ENCODE measurements around the gene CR1L. TPM values are rescaled to one million over a fixed set of nuclear protein-coding genes. Genes with fewer than 3 reads are reported as not detected.

CR1L gene
- total and polyA plus RNA-seq, 9 of the 15 experiments (the other 6 are each of a cell fraction or from before 2014, with no cell fraction given): 10.1 to 74.8 (median 34.3) TPM

DNA sequence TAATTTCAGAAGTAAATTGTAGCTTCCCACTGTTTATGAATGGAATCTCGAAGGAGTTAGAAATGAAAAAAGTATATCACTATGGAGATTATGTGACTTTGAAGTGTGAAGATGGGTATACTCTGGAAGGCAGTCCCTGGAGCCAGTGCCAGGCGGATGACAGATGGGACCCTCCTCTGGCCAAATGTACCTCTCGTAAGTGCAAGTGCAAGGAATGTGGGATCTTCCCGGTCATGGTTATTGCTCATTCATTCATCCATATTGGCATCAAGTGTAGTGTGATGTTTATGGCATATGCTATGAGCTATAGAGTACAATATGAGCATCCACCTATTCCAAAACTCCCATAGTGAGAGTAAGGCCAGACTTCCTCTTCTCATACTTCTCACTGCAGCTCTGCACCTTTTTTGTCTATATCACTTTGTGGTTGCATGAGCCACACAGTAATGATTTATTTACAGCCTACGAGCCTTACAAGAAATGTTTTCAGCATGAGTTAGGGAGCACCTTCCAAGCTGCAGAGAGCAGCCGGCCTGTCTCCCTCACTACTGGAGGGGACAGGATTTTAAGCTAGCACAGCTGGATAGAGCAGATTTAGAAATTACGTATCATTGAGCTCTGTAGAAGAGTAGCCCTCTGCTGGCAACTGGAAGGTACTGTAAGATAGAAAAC is 24.9 kb upstream of the CR1L start:
- H3K4me2 ChIP-seq (ENCODE audit: insufficient read depth, low read length): peak overlapping the region; percentile 33
- intact Hi-C loops (cut with micrococcal nuclease): loop anchor here (1.0 kb wide), 2 partner anchors 41 to 52 kb away; no protein-coding TSS in a partner anchor
- 55% methylated on average over 7 of the region's 7 CpGs for WGBS (ENCODE audit: insufficient coverage, low coverage, missing lambda C conversion rate)
- TF ChIP-seq SPI1 (IDR thresholded peaks at IDR 0.05; ENCODE audit: borderline replicate concordance, low read depth, low read length): peak; percentile 76
- TF ChIP-seq, protein P1, sequence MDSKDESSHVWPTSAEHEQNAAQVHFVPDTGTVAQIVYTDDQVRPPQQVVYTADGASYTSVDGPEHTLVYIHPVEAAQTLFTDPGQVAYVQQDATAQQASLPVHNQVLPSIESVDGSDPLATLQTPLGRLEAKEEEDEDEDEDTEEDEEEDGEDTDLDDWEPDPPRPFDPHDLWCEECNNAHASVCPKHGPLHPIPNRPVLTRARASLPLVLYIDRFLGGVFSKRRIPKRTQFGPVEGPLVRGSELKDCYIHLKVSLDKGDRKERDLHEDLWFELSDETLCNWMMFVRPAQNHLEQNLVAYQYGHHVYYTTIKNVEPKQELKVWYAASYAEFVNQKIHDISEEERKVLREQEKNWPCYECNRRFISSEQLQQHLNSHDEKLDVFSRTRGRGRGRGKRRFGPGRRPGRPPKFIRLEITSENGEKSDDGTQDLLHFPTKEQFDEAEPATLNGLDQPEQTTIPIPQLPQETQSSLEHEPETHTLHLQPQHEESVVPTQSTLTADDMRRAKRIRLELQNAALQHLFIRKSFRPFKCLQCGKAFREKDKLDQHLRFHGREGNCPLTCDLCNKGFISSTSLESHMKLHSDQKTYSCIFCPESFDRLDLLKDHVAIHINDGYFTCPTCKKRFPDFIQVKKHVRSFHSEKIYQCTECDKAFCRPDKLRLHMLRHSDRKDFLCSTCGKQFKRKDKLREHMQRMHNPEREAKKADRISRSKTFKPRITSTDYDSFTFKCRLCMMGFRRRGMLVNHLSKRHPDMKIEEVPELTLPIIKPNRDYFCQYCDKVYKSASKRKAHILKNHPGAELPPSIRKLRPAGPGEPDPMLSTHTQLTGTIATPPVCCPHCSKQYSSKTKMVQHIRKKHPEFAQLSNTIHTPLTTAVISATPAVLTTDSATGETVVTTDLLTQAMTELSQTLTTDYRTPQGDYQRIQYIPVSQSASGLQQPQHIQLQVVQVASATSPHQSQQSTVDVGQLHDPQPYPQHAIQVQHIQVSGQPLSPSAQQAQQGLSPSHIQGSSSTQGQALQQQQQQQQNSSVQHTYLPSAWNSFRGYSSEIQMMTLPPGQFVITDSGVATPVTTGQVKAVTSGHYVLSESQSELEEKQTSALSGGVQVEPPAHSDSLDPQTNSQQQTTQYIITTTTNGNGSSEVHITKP (IDR thresholded peaks at IDR 0.05; ENCODE audit: partially characterized antibody): peak; percentile 2
- TF ChIP-seq TEAD4 (IDR thresholded peaks at IDR 0.05; ENCODE audit: low read length): peak; percentile 47; the same call in 1 of the 2 replicates
- TF ChIP-seq TEAD4 (CRISPR knock-in tag; IDR thresholded peaks at IDR 0.05; ENCODE audit: borderline replicate concordance): no peak
- TF ChIP-seq ETV6 (IDR thresholded peaks at IDR 0.05; ENCODE audit: borderline replicate concordance in 1 of 2, low read depth in 2 of 2, low read length in 1 of 2): no peak
- no peak for TF ChIP-seq ETV6 (CRISPR knock-in tag; IDR thresholded peaks at IDR 0.05; ENCODE audit: borderline replicate concordance)
- TF ChIP-seq, protein P2, sequence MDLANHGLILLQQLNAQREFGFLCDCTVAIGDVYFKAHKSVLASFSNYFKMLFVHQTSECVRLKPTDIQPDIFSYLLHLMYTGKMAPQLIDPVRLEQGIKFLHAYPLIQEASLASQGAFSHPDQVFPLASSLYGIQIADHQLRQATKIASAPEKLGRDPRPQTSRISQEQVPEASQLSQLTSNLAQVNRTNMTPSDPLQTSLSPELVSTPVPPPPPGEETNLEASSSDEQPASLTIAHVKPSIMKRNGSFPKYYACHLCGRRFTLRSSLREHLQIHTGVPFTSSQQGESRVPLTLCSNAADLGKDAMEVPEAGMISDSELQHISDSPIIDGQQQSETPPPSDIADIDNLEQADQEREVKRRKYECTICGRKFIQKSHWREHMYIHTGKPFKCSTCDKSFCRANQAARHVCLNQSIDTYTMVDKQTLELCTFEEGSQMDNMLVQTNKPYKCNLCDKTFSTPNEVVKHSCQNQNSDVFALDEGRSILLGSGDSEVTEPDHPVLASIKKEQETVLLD (IDR thresholded peaks at IDR 0.05): no peak

More for the DNA sequence above, 24.9 kb upstream of the CR1L start:
- H3K9ac ChIP-seq (ENCODE audit: insufficient read depth in 1 of 2, low read depth in 2 of 2, low read length in 2 of 2): no peak overlapping the region
- FAIRE-seq: peak; percentile 87
- POLR2A ChIA-PET: interaction anchor here (0.5 to 1.6 kb wide), 7 partner anchors 9 to 314 kb away, joined by 3 to 13 read pairs (median 3); no protein-coding TSS in a partner anchor
- no peaks in the 10 kb centered on the region for H3K27me3 ChIP-seq (ENCODE audit: control insufficient read depth in 2 of 2, insufficient read depth in 2 of 2, low read length in 2 of 2)
- H3K9me3 ChIP-seq (replicated peaks; ENCODE audit: control insufficient read depth, insufficient read depth, low read depth, low read length): peaks cover 10% of the 10 kb centered on the region
- H4K20me1 ChIP-seq (replicated peaks; ENCODE audit: control insufficient read depth, insufficient read depth, low read length): no peaks in the 10 kb centered on the region
- no peak overlapping the region for H3K27ac ChIP-seq (ENCODE audit: extremely low read depth, low read depth, low read length)
- H3K79me2 ChIP-seq (ENCODE audit: control insufficient read depth, insufficient read depth, low read length): no peaks in the 10 kb centered on the region
- BruUV-seq (replicated peaks): no TSS peak
- H3K9me1 ChIP-seq (ENCODE audit: control insufficient read depth, insufficient read depth, low read length): no peaks in the 10 kb centered on the region
- ATAC-seq: peak; percentile 97
- in situ Hi-C loops (cut with MboI): loop anchor here (5.0 kb wide), 1 partner anchor 52 kb away; no protein-coding TSS in a partner anchor
- CTCF ChIA-PET (ENCODE audit: low intra/inter-chr PET ratio): interaction anchor here (0.7 to 1.8 kb wide), 3 partner anchors 41 to 342 kb away, joined by 3 to 5 read pairs (median 3); no protein-coding TSS in a partner anchor
- no peak overlapping the region for H3K4me3 ChIP-seq
- peak; percentile 59 to 77 (median 66) for DNase-seq (ENCODE audit: extremely low read depth in 1 of 4, low spot score in 3 of 4)
- peak overlapping the region; percentile 74 for H2AFZ ChIP-seq (ENCODE audit: low read depth, low read length)
- peaks cover 0 to 7% of the 10 kb centered on the region in 2 experiments; a peak in 3 of 5 replicates for H3K4me1 ChIP-seq (replicated peaks in 1 of 2; ENCODE audit: control insufficient read depth in 2 of 2, insufficient read depth in 2 of 2, low read length in 2 of 2)
- H3K36me3 ChIP-seq (ENCODE audit: control insufficient read depth, insufficient read depth, low read length): peaks cover 6% of the 10 kb centered on the region; the same call in 2 of the 3 replicates

All from K562 (cell line).